ENCODE data around the gene GZMM.

GRCh38 chr19:543910-544608, at the start of gene GZMM:
- TF ChIP-seq CTCF (IDR thresholded peaks at IDR 0.05) (no peak), POLR2A (IDR thresholded peaks at IDR 0.05) (no peak)

Data from thyroid gland (tissue), 4 donors.